ENCODE data around the gene KRTAP10-2.

DNA sequence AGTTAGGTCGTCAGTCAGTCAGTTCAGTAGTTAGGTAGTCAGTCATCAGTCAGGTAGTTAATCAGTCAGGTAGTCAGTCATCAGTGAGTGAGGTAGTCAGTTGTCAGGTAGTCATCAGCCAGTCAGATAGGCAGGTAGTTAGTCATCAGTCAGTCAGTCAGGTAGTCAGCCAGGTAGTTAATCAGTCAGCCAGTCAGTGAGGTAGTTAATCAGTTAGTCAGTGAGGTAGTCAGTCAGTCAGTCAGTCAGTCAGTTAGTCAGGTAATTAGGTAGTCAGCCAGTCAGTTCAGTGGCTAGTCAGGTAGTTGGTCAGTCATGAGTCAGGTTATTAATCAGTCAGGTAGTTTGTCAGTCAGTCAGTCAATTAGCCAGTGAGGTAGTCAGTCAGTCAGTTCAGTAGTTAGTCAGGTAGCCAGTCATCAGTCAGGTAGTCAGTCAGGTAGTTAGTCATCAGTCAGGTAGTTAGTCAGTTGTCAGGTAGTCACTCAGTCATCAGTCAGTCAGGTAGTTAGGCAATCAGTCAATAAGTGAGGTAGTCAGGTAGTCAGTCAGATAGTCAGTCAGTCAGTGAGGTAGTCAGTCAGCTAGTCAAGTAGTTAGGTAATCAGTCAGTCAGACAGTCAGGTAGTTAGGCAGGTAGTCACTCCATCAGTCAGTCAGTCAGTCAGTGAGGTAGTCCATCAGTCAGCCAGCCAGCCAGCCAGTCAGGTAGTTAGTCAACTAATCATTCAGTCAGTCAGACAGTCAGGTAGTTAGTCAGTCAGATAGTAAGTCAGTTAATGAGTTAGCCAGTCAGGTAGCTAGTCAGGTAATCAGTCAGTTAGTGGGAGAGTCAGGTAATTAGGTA lies 27.5 kb downstream of the KRTAP10-2 start:
- TF ChIP-seq EZH2 (IDR thresholded peaks at IDR 0.05) (no peak), POLR2AphosphoS5 (IDR thresholded peaks at IDR 0.05; ENCODE audit: borderline replicate concordance, low read depth, low read length) (no peak)
